DMS79 treated with DMSO at 0.1 percent for 48 hours (cell line): ENCODE measurements around the gene TBKBP1.

Experiments used
- DNase-seq: peaks from one replicate; lab custom pipeline; 2025; lab: John Stamatoyannopoulos, UW

The TBKBP1 gene

GRCh38 chr17:47697906-47698711 lies 4.1 kb downstream of the TBKBP1 start:
- DNase-seq = no peak

GRCh38 chr17:47698749-47699535 lies 5.0 kb downstream of the TBKBP1 start:
- DNase-seq = peak; percentile 48

- DNase-seq = no peak
Observed at GRCh38 chr17:47699536-47699840, 5.5 kb downstream of the TBKBP1 start.

- no peak for DNase-seq
Observed at GRCh38 chr17:47700471-47701449, 6.8 kb downstream of the TBKBP1 start.

GRCh38 chr17:47701608-47702007 lies 7.6 kb downstream of the TBKBP1 start:
- no peak for DNase-seq

- no peak for DNase-seq
Observed at GRCh38 chr17:47702391-47702995, 8.5 kb downstream of the TBKBP1 start.

GRCh38 chr17:47703191-47703591 lies 9.2 kb downstream of the TBKBP1 start:
- DNase-seq = no peak

GRCh38 chr17:47703671-47704070 lies 9.7 kb downstream of the TBKBP1 start:
- no peak for DNase-seq

GRCh38 chr17:47704116-47704515 lies 10.2 kb downstream of the TBKBP1 start:
- DNase-seq = no peak

GRCh38 chr17:47704736-47705135 lies 10.8 kb downstream of the TBKBP1 start:
- no peak for DNase-seq

GRCh38 chr17:47705536-47706530 lies 11.9 kb downstream of the TBKBP1 start:
- no peak for DNase-seq

GRCh38 chr17:47707056-47707804 lies 13.3 kb downstream of the TBKBP1 start:
- DNase-seq = no peak

GRCh38 chr17:47707884-47708283 lies 13.9 kb downstream of the TBKBP1 start:
- DNase-seq = no peak

GRCh38 chr17:47708312-47708863 lies 14.4 kb downstream of the TBKBP1 start:
- DNase-seq = no peak

- DNase-seq = no peak
Observed at GRCh38 chr17:47708864-47709541, 15.0 kb downstream of the TBKBP1 start.

- DNase-seq = no peak
Observed at GRCh38 chr17:47709594-47709993, 15.6 kb downstream of the TBKBP1 start.

GRCh38 chr17:47711366-47712099 lies 17.6 kb downstream of the TBKBP1 start:
- no peak for DNase-seq

GRCh38 chr17:47712330-47713023 lies 18.5 kb downstream of the TBKBP1 start:
- DNase-seq = no peak
